Measurements from ENCODE around the gene EVC. TPM values are rescaled to one million over a fixed set of nuclear protein-coding genes. Genes with fewer than 3 reads are reported as not detected.

The EVC gene
- total and polyA plus RNA-seq, 2 donors (not counting 1 experiment from before 2014, with no cell fraction given) = 4.9 to 39.0 TPM

GRCh38 chr4:5845035-5845905 is 134.3 kb downstream of the EVC start:
- H3K9ac ChIP-seq (ENCODE audit: insufficient read depth, low read length) = no peak overlapping the region
- H3K36me3 ChIP-seq (ENCODE audit: control insufficient read depth, insufficient read depth, low read length) = no peaks in the 10 kb centered on the region
- H3K4me1 ChIP-seq (ENCODE audit: control insufficient read depth, extremely low read depth, insufficient read depth, low read length) = no peaks in the 10 kb centered on the region
- TF ChIP-seq CTCF (conservative IDR thresholded peaks at IDR 0.05 in 1 of 2, IDR thresholded peaks at IDR 0.05 in 1 of 2; ENCODE audit: low read depth in 1 of 2, low read length in 2 of 2) (no peak), EZH2 (IDR thresholded peaks at IDR 0.05; ENCODE audit: low read length, missing control alignments) (no peak)
- H4K20me1 ChIP-seq (ENCODE audit: control insufficient read depth, extremely low read depth, insufficient read depth, low read length) = no peaks in the 10 kb centered on the region
- H3K27me3 ChIP-seq (ENCODE audit: control insufficient read depth, insufficient read depth, low read length) = no peaks in the 10 kb centered on the region
- H3K79me2 ChIP-seq (ENCODE audit: control insufficient read depth, insufficient read depth, low read length) = no peaks in the 10 kb centered on the region
- no peak overlapping the region for H2AFZ ChIP-seq (ENCODE audit: low read length)
- no peak overlapping the region for H3K4me3 ChIP-seq (replicated peaks in 1 of 4; ENCODE audit: control extremely low read depth in 1 of 4, insufficient read depth in 1 of 4, low read depth in 3 of 4, low read length in 4 of 4)
- H3K27ac ChIP-seq (ENCODE audit: insufficient read depth, low read length) = no peak overlapping the region
- H3K4me2 ChIP-seq (ENCODE audit: extremely low read depth, insufficient read depth, low read length) = no peak overlapping the region
- no peaks in the 10 kb centered on the region for H3K9me3 ChIP-seq (ENCODE audit: control insufficient read depth, insufficient read depth, low read depth, low read length)
- no peak for DNase-seq (ENCODE audit: low read depth in 2 of 2)

GRCh38 chr4:5851637-5852301 is 140.8 kb downstream of the EVC start:
- H3K4me2 ChIP-seq (ENCODE audit: extremely low read depth, insufficient read depth, low read length) = no peak overlapping the region
- no peak overlapping the region for H3K9ac ChIP-seq (ENCODE audit: insufficient read depth, low read length)
- H3K9me3 ChIP-seq (ENCODE audit: control insufficient read depth, insufficient read depth, low read depth, low read length) = no peaks in the 10 kb centered on the region
- H3K27ac ChIP-seq (ENCODE audit: insufficient read depth, low read length) = no peak overlapping the region
- no peaks in the 10 kb centered on the region for H3K79me2 ChIP-seq (ENCODE audit: control insufficient read depth, insufficient read depth, low read length)
- TF ChIP-seq CTCF (conservative IDR thresholded peaks at IDR 0.05 in 1 of 2, IDR thresholded peaks at IDR 0.05 in 1 of 2; ENCODE audit: low read depth in 1 of 2, low read length in 2 of 2) = no peak
- TF ChIP-seq EZH2 (IDR thresholded peaks at IDR 0.05; ENCODE audit: low read length, missing control alignments) = no peak
- no peaks in the 10 kb centered on the region for H3K27me3 ChIP-seq (ENCODE audit: control insufficient read depth, insufficient read depth, low read length)
- no peak for DNase-seq (ENCODE audit: low read depth in 2 of 2)
- no peaks in the 10 kb centered on the region for H3K4me1 ChIP-seq (ENCODE audit: control insufficient read depth, extremely low read depth, insufficient read depth, low read length)
- no peaks in the 10 kb centered on the region for H3K36me3 ChIP-seq (ENCODE audit: control insufficient read depth, insufficient read depth, low read length)
- H2AFZ ChIP-seq (ENCODE audit: low read length) = no peak overlapping the region
- no peaks in the 10 kb centered on the region for H4K20me1 ChIP-seq (ENCODE audit: control insufficient read depth, extremely low read depth, insufficient read depth, low read length)
- no peak overlapping the region for H3K4me3 ChIP-seq (replicated peaks in 1 of 4; ENCODE audit: control extremely low read depth in 1 of 4, insufficient read depth in 1 of 4, low read depth in 3 of 4, low read length in 4 of 4)

- no peaks in the 10 kb centered on the region for H3K27me3 ChIP-seq (ENCODE audit: control insufficient read depth, insufficient read depth, low read length)
Observed at GRCh38 chr4:5852523-5853202, 141.7 kb downstream of the EVC start.

More at GRCh38 chr4:5852523-5853202, 141.7 kb downstream of the EVC start:
- Histone ChIP-seq H3K36me3 (ENCODE audit: control insufficient read depth, insufficient read depth, low read length) (no peaks in the 10 kb centered on the region), H2AFZ (ENCODE audit: low read length) (no peak overlapping the region), H3K4me2 (ENCODE audit: extremely low read depth, insufficient read depth, low read length) (no peak overlapping the region), H3K27ac (ENCODE audit: insufficient read depth, low read length) (no peak overlapping the region), H3K4me1 (ENCODE audit: control insufficient read depth, extremely low read depth, insufficient read depth, low read length) (no peaks in the 10 kb centered on the region), H3K4me3 (replicated peaks in 1 of 4; ENCODE audit: control extremely low read depth in 1 of 4, insufficient read depth in 1 of 4, low read depth in 3 of 4, low read length in 4 of 4) (no peak overlapping the region), H3K9ac (ENCODE audit: insufficient read depth, low read length) (no peak overlapping the region), H3K9me3 (ENCODE audit: control insufficient read depth, insufficient read depth, low read depth, low read length) (no peaks in the 10 kb centered on the region), H3K79me2 (ENCODE audit: control insufficient read depth, insufficient read depth, low read length) (no peaks in the 10 kb centered on the region), H4K20me1 (ENCODE audit: control insufficient read depth, extremely low read depth, insufficient read depth, low read length) (no peaks in the 10 kb centered on the region)
- TF ChIP-seq CTCF (conservative IDR thresholded peaks at IDR 0.05 in 1 of 2, IDR thresholded peaks at IDR 0.05 in 1 of 2; ENCODE audit: low read depth in 1 of 2, low read length in 2 of 2) (no peak), EZH2 (IDR thresholded peaks at IDR 0.05; ENCODE audit: low read length, missing control alignments) (no peak)
- no peak for DNase-seq (ENCODE audit: low read depth in 2 of 2)

All from fibroblast of lung (primary cell).